Measurements from ENCODE around the gene SP8. TPM values are rescaled to one million over a fixed set of nuclear protein-coding genes. Genes with fewer than 3 reads are reported as not detected.

SP8 gene
- total and polyA plus RNA-seq, 9 of the 15 experiments (the other 6 are each of a cell fraction or from before 2014, with no cell fraction given) = 0.04 to 1.2 (median 0.19) TPM

DNA sequence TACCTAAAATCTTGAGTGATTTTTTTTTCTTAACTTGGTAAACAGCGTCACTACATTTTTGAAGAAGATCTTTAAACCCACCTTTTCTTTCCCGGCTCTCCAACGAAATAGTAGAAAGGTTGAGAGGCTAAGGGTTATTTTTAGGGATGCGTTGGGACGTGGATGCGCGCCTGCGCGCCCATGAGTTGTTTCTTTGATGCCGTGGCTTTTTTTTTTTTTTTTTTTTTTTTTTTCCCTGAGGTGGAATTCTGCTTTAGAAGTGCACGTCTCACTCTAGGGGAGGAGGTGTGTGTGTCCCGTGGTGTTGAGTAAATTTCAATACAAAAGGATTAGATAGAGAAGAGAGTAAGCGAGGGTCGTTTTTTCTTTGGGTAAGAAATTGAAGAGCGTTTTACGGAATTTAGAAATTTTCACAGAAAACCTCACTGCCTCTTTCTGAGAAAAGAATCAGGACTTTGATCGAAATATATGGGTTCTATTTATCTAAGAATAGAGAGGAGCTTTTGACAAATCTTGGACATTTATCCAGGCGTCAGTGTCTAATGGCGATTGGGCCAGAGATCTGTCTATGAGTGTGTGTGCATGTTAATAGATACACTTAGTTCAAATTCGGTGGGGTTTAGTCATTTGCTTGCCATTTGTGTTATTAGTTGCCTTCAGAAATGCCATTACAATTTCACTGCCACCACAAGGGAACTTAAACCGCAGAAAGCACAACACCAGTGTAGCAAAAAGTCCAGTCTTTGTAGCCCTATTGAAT is 1.2 kb upstream of the SP8 start:
- no peak for DNase-seq (ENCODE audit: extremely low read depth in 1 of 4, low spot score in 3 of 4)
- ATAC-seq = no peak
- BruUV-seq (replicated peaks) = no TSS peak

GRCh38 chr7:20786421-20786778 is 286 bp downstream of the SP8 start:
- CTCF ChIA-PET (ENCODE audit: low intra/inter-chr PET ratio) = no interaction called here
- TF ChIP-seq KDM2B (CRISPR knock-in tag; IDR thresholded peaks at IDR 0.05) (0 out of 2 replicates have a peak, but pooled peaks have one; percentile 40), ZFX (CRISPR knock-in tag; IDR thresholded peaks at IDR 0.05) (0 out of 2 replicates have a peak, but pooled peaks have one; percentile 29), RBM39 (optimal IDR thresholded peaks at IDR 0.05; ENCODE audit: low read depth, low read length) (no peak)
- TF ChIP-seq, protein P1, sequence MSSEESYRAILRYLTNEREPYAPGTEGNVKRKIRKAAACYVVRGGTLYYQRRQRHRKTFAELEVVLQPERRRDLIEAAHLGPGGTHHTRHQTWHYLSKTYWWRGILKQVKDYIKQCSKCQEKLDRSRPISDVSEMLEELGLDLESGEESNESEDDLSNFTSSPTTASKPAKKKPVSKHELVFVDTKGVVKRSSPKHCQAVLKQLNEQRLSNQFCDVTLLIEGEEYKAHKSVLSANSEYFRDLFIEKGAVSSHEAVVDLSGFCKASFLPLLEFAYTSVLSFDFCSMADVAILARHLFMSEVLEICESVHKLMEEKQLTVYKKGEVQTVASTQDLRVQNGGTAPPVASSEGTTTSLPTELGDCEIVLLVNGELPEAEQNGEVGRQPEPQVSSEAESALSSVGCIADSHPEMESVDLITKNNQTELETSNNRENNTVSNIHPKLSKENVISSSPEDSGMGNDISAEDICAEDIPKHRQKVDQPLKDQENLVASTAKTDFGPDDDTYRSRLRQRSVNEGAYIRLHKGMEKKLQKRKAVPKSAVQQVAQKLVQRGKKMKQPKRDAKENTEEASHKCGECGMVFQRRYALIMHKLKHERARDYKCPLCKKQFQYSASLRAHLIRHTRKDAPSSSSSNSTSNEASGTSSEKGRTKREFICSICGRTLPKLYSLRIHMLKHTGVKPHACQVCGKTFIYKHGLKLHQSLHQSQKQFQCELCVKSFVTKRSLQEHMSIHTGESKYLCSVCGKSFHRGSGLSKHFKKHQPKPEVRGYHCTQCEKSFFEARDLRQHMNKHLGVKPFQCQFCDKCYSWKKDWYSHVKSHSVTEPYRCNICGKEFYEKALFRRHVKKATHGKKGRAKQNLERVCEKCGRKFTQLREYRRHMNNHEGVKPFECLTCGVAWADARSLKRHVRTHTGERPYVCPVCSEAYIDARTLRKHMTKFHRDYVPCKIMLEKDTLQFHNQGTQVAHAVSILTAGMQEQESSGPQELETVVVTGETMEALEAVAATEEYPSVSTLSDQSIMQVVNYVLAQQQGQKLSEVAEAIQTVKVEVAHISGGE (CRISPR knock-in tag; IDR thresholded peaks at IDR 0.05) = 0 out of 6 replicates have a peak, but pooled peaks of 1 of the 3 experiments have one; percentile 12
- no peak overlapping the region for H3K27ac ChIP-seq (ENCODE audit: extremely low read depth, low read depth, low read length)
- POLR2A ChIA-PET = no interaction called here
- peak overlapping the region; percentile 68 for H3K4me3 ChIP-seq
- no peaks in the 10 kb centered on the region for H3K9me3 ChIP-seq (replicated peaks; ENCODE audit: control insufficient read depth, insufficient read depth, low read depth, low read length)
- H3K79me2 ChIP-seq (ENCODE audit: control insufficient read depth, insufficient read depth, low read length) = no peaks in the 10 kb centered on the region
- WGBS (ENCODE audit: insufficient coverage, low coverage, missing lambda C conversion rate) = 2% methylated on average over 14 of the region's 14 CpGs
- peak overlapping the region; percentile 99 for H2AFZ ChIP-seq (ENCODE audit: low read depth, low read length)
- in situ Hi-C loops (cut with MboI) (no loop called here), intact Hi-C loops (cut with micrococcal nuclease) (no loop called here)
- H3K4me1 ChIP-seq (replicated peaks in 1 of 2; ENCODE audit: control insufficient read depth in 2 of 2, insufficient read depth in 2 of 2, low read length in 2 of 2) = peaks cover 0 to 20% of the 10 kb centered on the region in 2 experiments; a peak in 3 of 5 replicates
- DNase-seq (ENCODE audit: extremely low read depth in 1 of 4, low spot score in 3 of 4) (peak in 2 of 4 experiments; percentile 18 to 37), FAIRE-seq (no peak), ATAC-seq (peak; percentile 45)
- TSS peak; percentile 83 for BruUV-seq (replicated peaks)
- H3K27me3 ChIP-seq (ENCODE audit: control insufficient read depth in 2 of 2, insufficient read depth in 2 of 2, low read length in 2 of 2) = peaks cover 0 to 8% of the 10 kb centered on the region in 2 experiments; a peak in 4 of 5 replicates
- H3K9me1 ChIP-seq (ENCODE audit: control insufficient read depth, insufficient read depth, low read length) = no peaks in the 10 kb centered on the region
- peak overlapping the region; percentile 97 for H3K4me2 ChIP-seq (ENCODE audit: insufficient read depth, low read length)
- no peaks in the 10 kb centered on the region for H3K36me3 ChIP-seq (ENCODE audit: control insufficient read depth, insufficient read depth, low read length)
- peak overlapping the region; percentile 52 to 91 for H3K9ac ChIP-seq (ENCODE audit: insufficient read depth in 1 of 2, low read depth in 2 of 2, low read length in 2 of 2)
- H4K20me1 ChIP-seq (replicated peaks; ENCODE audit: control insufficient read depth, insufficient read depth, low read length) = no peaks in the 10 kb centered on the region

More for the DNA sequence above, 1.2 kb upstream of the SP8 start:
- ChIA-PET POLR2A (no interaction called here), CTCF (ENCODE audit: low intra/inter-chr PET ratio) (no interaction called here)
- peaks cover 0 to 20% of the 10 kb centered on the region in 2 experiments; a peak in 3 of 5 replicates for H3K4me1 ChIP-seq (replicated peaks in 1 of 2; ENCODE audit: control insufficient read depth in 2 of 2, insufficient read depth in 2 of 2, low read length in 2 of 2)
- H3K79me2 ChIP-seq (ENCODE audit: control insufficient read depth, insufficient read depth, low read length) = no peaks in the 10 kb centered on the region
- no peaks in the 10 kb centered on the region for H4K20me1 ChIP-seq (replicated peaks; ENCODE audit: control insufficient read depth, insufficient read depth, low read length)
- 52% methylated on average over 20 of the region's 21 CpGs for WGBS (ENCODE audit: insufficient coverage, low coverage, missing lambda C conversion rate)
- peak overlapping the region; percentile 80; the same call in 2 of the 3 replicates for H3K27ac ChIP-seq (ENCODE audit: extremely low read depth, low read depth, low read length)
- peak overlapping the region; percentile 97 for H3K4me2 ChIP-seq (ENCODE audit: insufficient read depth, low read length)
- in situ Hi-C loops (cut with MboI) = no loop called here
- no peak for FAIRE-seq
- no peaks in the 10 kb centered on the region for H3K9me3 ChIP-seq (replicated peaks; ENCODE audit: control insufficient read depth, insufficient read depth, low read depth, low read length)
- peak overlapping the region; percentile 68 for H3K4me3 ChIP-seq
- H3K36me3 ChIP-seq (ENCODE audit: control insufficient read depth, insufficient read depth, low read length) = no peaks in the 10 kb centered on the region
- H2AFZ ChIP-seq (ENCODE audit: low read depth, low read length) = peak overlapping the region; percentile 99
- H3K9ac ChIP-seq (ENCODE audit: insufficient read depth in 1 of 2, low read depth in 2 of 2, low read length in 2 of 2) = peak overlapping the region; percentile 74 to 91; a peak in 3 of 4 replicates
- H3K9me1 ChIP-seq (ENCODE audit: control insufficient read depth, insufficient read depth, low read length) = no peaks in the 10 kb centered on the region
- TF ChIP-seq NFIC (IDR thresholded peaks at IDR 0.05) (no peak), ZNF384 (IDR thresholded peaks at IDR 0.05; ENCODE audit: low read depth, low read length) (peak; percentile 39; the same call in 1 of the 2 replicates)
- H3K27me3 ChIP-seq (ENCODE audit: control insufficient read depth in 2 of 2, insufficient read depth in 2 of 2, low read length in 2 of 2) = peaks cover 0 to 13% of the 10 kb centered on the region in 2 experiments; a peak in 4 of 5 replicates
- intact Hi-C loops (cut with micrococcal nuclease) = no loop called here
